ENCODE data around the gene PSMB5. TPM values are rescaled to one million over a fixed set of nuclear protein-coding genes. Genes with fewer than 3 reads are reported as not detected.

PSMB5 gene
- total and polyA plus RNA-seq, 2 of the 13 experiments (the other 11 are each of a cell fraction or from before 2014, with no cell fraction given) = 705 to 871 TPM

- TF ChIP-seq ZNF282 (IDR thresholded peaks at IDR 0.05; ENCODE audit: partially characterized antibody) (no peak), ZNF260 (CRISPR knock-in tag; IDR thresholded peaks at IDR 0.05; ENCODE audit: borderline replicate concordance, low read depth) (no peak), FOXP4 (CRISPR knock-in tag; IDR thresholded peaks at IDR 0.05) (peak; percentile 91), PLRG1 (conservative IDR thresholded peaks at IDR 0.05) (no peak), DBP (CRISPR knock-in tag; IDR thresholded peaks at IDR 0.05; ENCODE audit: not compliant biosample characterization) (peak; percentile 61), HES4 (CRISPR knock-in tag; IDR thresholded peaks at IDR 0.05; ENCODE audit: borderline replicate concordance) (peak; percentile 98), ZXDC (CRISPR knock-in tag; IDR thresholded peaks at IDR 0.05) (peak; percentile 98), CEBPZ (IDR thresholded peaks at IDR 0.05; ENCODE audit: low read length) (no peak), RXRB (CRISPR knock-in tag; IDR thresholded peaks at IDR 0.05; ENCODE audit: borderline replicate concordance) (peak; percentile 93), NFE2L2 (IDR thresholded peaks at IDR 0.05; ENCODE audit: low read length) (peak; percentile 12; the same call in 1 of the 2 replicates), KDM5B (CRISPR knock-in tag; IDR thresholded peaks at IDR 0.05; ENCODE audit: borderline replicate concordance) (peak; percentile 100), DPF2 (CRISPR knock-in tag; IDR thresholded peaks at IDR 0.05; ENCODE audit: borderline replicate concordance, low read depth) (no peak; the same call in 1 of the 2 replicates), BRD4 (CRISPR knock-in tag; IDR thresholded peaks at IDR 0.05) (peak; percentile 100), KLF12 (CRISPR knock-in tag; IDR thresholded peaks at IDR 0.05; ENCODE audit: borderline replicate concordance) (peak; percentile 96), ZBTB20 (CRISPR knock-in tag; IDR thresholded peaks at IDR 0.05; ENCODE audit: borderline replicate concordance, low read depth) (peak; percentile 97), HOXD1 (CRISPR knock-in tag; IDR thresholded peaks at IDR 0.05) (peak; percentile 99)
- TF ChIP-seq, protein P1, sequence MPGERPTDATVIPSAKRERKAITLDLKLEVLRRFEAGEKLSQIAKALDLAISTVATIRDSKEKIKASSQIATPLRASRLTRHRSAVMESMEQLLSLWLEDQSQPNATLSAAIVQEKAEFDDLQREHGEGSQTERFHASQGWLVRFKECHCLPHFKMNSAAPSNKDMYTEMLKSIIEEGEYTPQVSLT (CRISPR knock-in tag; IDR thresholded peaks at IDR 0.05; ENCODE audit: borderline replicate concordance, low read depth) = peak; percentile 98; the same call in 1 of the 2 replicates
Observed at GRCh38 chr14:23006544-23007419, 27.9 kb downstream of the PSMB5 start (continued).
